Gastrocnemius medialis (tissue), 4 donors: Measurements from ENCODE around the gene TRMT61A.

Experiments
- CTCF ChIP-seq, 5 experiments: fragments of 450-650 bp in 3 of 5; fragments of 200-600 bp in 2 of 5; sonication (generic) in 2 of 5; IDR thresholded peaks in 4 of 5; conservative IDR thresholded peaks in 1 of 5; 1 replicate in 4 of 5; 2 replicates in 1 of 5; pipeline ENCODE4 v1.5.1; 2016 to 2019; ENCODE audit warnings: antibody characterized with exemption in 5 of 5, mild to moderate bottlenecking in 3 of 5, moderate library complexity in 3 of 5
- POLR2A ChIP-seq, 2 donors: fragments of 450-650 bp; IDR thresholded peaks; one replicate each; pipeline ENCODE4 v1.6.1; 2017; ENCODE audit warnings: antibody characterized with exemption in 2 of 2, mild to moderate bottlenecking in 2 of 2, moderate library complexity in 2 of 2

- TF ChIP-seq CTCF (IDR thresholded peaks at IDR 0.05 in 4 of 5, conservative IDR thresholded peaks at IDR 0.05 in 1 of 5) (no peak), POLR2A (IDR thresholded peaks at IDR 0.05) (no peak)
These were observed 17.1 kb downstream of the TRMT61A start for GRCh38 chr14:103545915-103546651.
